HepG2 (cell line): Measurements from ENCODE around the gene ACAP3. TPM values are rescaled to one million over a fixed set of nuclear protein-coding genes. Genes with fewer than 3 reads are reported as not detected.

Source experiments
- AGO1 ChIP-seq: fragments of 200-400 bp; formaldehyde crosslinking; IDR thresholded peaks from 2 replicates; pipeline ENCODE4 v1.6.1; 2017; ENCODE audit warnings: mild to moderate bottlenecking, low read depth, low read length, moderate library complexity; ENCODE audit not compliant: poor library complexity, severe bottlenecking
- HOMEZ ChIP-seq: IDR thresholded peaks from 2 replicates; pipeline ENCODE4 v1.6.1; 2016; ENCODE audit warnings: low read depth
- JUND ChIP-seq: sonication (generic); formaldehyde crosslinking; IDR thresholded peaks from 2 replicates; pipeline ENCODE4 v1.8.0; 2022; ENCODE audit warnings: mild to moderate bottlenecking, missing genetic modification reagents
- RCOR2 ChIP-seq: IDR thresholded peaks from 2 replicates; pipeline ENCODE4 v1.6.1; 2016; ENCODE audit warnings: missing biosample characterization, missing genetic modification reagents
- RXRB ChIP-seq: IDR thresholded peaks from 2 replicates; pipeline ENCODE4 v1.6.1; 2016; ENCODE audit warnings: borderline replicate concordance, missing genetic modification reagents, missing compliant biosample characterization
- SATB2 ChIP-seq: sonication (generic); formaldehyde crosslinking; IDR thresholded peaks from 2 replicates; pipeline ENCODE4 v1.5.0; 2020; ENCODE audit warnings: missing genetic modification reagents
- SRSF1 ChIP-seq: fragments of 200-400 bp; formaldehyde crosslinking; optimal IDR thresholded peaks from 2 replicates; pipeline ENCODE3; 2017; ENCODE audit warnings: mild to moderate bottlenecking, low read depth, low read length, moderate library complexity
- STAG1 ChIP-seq: sonication (generic); formaldehyde crosslinking; IDR thresholded peaks from 2 replicates; pipeline ENCODE4 v1.4.0; 2020; ENCODE audit warnings: missing genetic modification reagents
- U2AF2 ChIP-seq: fragments of 200-400 bp; formaldehyde crosslinking; IDR thresholded peaks from 2 replicates; pipeline ENCODE4 v1.6.1; 2017; ENCODE audit warnings: low read depth, mild to moderate bottlenecking, low read length
- ZFP1 ChIP-seq: IDR thresholded peaks from 2 replicates; pipeline ENCODE4 v1.6.1; 2016
- ZKSCAN8 ChIP-seq: IDR thresholded peaks from 2 replicates; pipeline ENCODE4 v1.6.1; 2016; ENCODE audit warnings: borderline replicate concordance, missing genetic modification reagents, missing compliant biosample characterization
- ZNF710 ChIP-seq: sonication (generic); formaldehyde crosslinking; IDR thresholded peaks from 2 replicates; pipeline ENCODE4 v1.5.0; 2020; ENCODE audit warnings: mild to moderate bottlenecking, missing genetic modification reagents, borderline replicate concordance
- polyA plus RNA-seq, 8 experiments: library from polyadenylated mRNA; depleted of rRNA in 3 of 8; stranded (reverse) in 7 of 8; unstranded in 1 of 8; fragments of >200 nt; fragmentation: Illumina TruSeq in 4 of 8; extraction: Trizol in 4 of 8; gene quantifications; 2 replicates each; pipeline versions ENCODE4 v1.2.1 to v1.2.3, GENCODE V29; 2011 to 2016; ENCODE audit warnings: low read depth in 4 of 8, missing spikeins in 1 of 8, mixed read lengths in 1 of 8; ENCODE audit not compliant: insufficient read depth in 1 of 8
- total RNA-seq, 5 experiments: library from RNA; depleted of rRNA; stranded (reverse); fragments of >200 nt; fragmentation: Illumina TruSeq; extraction: Trizol; gene quantifications; 2 replicates each; pipeline ENCODE4 v1.2.3, GENCODE V29; 2016; ENCODE audit warnings: low read depth in 1 of 5
- TF ChIP-seq, protein P1 (sequence below): sonication (generic); formaldehyde crosslinking; IDR thresholded peaks from 2 replicates; pipeline ENCODE4 v1.4.0; 2020; ENCODE audit warnings: missing genetic modification reagents, borderline replicate concordance
- TF ChIP-seq, protein P2 (sequence below): sonication (generic); formaldehyde crosslinking; IDR thresholded peaks from 2 replicates; pipeline ENCODE4 v1.4.0; 2020; ENCODE audit warnings: mild to moderate bottlenecking, missing genetic modification reagents
- TF ChIP-seq, protein P3 (sequence below): sonication (generic); formaldehyde crosslinking; IDR thresholded peaks from 2 replicates; pipeline ENCODE4 v1.8.0; 2023; ENCODE audit warnings: mild to moderate bottlenecking, missing genetic modification reagents

ACAP3 gene
- total and polyA plus RNA-seq, 2 of the 13 experiments (the other 11 are each of a cell fraction or from before 2014, with no cell fraction given): 29.4 to 50.8 TPM

DNA sequence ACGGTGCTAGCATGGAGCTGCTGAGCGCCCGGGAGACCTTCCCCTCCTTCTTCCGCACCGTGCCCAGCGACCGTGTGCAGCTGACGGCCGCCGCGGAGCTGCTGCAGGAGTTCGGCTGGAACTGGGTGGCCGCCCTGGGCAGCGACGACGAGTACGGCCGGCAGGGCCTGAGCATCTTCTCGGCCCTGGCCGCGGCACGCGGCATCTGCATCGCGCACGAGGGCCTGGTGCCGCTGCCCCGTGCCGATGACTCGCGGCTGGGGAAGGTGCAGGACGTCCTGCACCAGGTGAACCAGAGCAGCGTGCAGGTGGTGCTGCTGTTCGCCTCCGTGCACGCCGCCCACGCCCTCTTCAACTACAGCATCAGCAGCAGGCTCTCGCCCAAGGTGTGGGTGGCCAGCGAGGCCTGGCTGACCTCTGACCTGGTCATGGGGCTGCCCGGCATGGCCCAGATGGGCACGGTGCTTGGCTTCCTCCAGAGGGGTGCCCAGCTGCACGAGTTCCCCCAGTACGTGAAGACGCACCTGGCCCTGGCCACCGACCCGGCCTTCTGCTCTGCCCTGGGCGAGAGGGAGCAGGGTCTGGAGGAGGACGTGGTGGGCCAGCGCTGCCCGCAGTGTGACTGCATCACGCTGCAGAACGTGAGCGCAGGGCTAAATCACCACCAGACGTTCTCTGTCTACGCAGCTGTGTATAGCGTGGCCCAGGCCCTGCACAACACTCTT lies 24.5 kb upstream of the ACAP3 start (continued):
- TF ChIP-seq, protein P1, sequence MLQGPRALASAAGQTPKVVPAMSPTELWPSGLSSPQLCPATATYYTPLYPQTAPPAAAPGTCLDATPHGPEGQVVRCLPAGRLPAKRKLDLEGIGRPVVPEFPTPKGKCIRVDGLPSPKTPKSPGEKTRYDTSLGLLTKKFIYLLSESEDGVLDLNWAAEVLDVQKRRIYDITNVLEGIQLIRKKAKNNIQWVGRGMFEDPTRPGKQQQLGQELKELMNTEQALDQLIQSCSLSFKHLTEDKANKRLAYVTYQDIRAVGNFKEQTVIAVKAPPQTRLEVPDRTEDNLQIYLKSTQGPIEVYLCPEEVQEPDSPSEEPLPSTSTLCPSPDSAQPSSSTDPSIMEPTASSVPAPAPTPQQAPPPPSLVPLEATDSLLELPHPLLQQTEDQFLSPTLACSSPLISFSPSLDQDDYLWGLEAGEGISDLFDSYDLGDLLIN (CRISPR knock-in tag): no peak
- TF ChIP-seq RCOR2 (CRISPR knock-in tag) (no peak), ZNF710 (CRISPR knock-in tag) (no peak), U2AF2 (no peak), RXRB (CRISPR knock-in tag) (no peak), AGO1 (peak; percentile 78), HOMEZ (CRISPR knock-in tag) (no peak), ZKSCAN8 (CRISPR knock-in tag) (no peak), ZFP1 (CRISPR knock-in tag) (no peak), SRSF1 (no peak), SATB2 (no peak), JUND (CRISPR knock-in tag) (no peak), STAG1 (CRISPR knock-in tag) (no peak)
- TF ChIP-seq, protein P2, sequence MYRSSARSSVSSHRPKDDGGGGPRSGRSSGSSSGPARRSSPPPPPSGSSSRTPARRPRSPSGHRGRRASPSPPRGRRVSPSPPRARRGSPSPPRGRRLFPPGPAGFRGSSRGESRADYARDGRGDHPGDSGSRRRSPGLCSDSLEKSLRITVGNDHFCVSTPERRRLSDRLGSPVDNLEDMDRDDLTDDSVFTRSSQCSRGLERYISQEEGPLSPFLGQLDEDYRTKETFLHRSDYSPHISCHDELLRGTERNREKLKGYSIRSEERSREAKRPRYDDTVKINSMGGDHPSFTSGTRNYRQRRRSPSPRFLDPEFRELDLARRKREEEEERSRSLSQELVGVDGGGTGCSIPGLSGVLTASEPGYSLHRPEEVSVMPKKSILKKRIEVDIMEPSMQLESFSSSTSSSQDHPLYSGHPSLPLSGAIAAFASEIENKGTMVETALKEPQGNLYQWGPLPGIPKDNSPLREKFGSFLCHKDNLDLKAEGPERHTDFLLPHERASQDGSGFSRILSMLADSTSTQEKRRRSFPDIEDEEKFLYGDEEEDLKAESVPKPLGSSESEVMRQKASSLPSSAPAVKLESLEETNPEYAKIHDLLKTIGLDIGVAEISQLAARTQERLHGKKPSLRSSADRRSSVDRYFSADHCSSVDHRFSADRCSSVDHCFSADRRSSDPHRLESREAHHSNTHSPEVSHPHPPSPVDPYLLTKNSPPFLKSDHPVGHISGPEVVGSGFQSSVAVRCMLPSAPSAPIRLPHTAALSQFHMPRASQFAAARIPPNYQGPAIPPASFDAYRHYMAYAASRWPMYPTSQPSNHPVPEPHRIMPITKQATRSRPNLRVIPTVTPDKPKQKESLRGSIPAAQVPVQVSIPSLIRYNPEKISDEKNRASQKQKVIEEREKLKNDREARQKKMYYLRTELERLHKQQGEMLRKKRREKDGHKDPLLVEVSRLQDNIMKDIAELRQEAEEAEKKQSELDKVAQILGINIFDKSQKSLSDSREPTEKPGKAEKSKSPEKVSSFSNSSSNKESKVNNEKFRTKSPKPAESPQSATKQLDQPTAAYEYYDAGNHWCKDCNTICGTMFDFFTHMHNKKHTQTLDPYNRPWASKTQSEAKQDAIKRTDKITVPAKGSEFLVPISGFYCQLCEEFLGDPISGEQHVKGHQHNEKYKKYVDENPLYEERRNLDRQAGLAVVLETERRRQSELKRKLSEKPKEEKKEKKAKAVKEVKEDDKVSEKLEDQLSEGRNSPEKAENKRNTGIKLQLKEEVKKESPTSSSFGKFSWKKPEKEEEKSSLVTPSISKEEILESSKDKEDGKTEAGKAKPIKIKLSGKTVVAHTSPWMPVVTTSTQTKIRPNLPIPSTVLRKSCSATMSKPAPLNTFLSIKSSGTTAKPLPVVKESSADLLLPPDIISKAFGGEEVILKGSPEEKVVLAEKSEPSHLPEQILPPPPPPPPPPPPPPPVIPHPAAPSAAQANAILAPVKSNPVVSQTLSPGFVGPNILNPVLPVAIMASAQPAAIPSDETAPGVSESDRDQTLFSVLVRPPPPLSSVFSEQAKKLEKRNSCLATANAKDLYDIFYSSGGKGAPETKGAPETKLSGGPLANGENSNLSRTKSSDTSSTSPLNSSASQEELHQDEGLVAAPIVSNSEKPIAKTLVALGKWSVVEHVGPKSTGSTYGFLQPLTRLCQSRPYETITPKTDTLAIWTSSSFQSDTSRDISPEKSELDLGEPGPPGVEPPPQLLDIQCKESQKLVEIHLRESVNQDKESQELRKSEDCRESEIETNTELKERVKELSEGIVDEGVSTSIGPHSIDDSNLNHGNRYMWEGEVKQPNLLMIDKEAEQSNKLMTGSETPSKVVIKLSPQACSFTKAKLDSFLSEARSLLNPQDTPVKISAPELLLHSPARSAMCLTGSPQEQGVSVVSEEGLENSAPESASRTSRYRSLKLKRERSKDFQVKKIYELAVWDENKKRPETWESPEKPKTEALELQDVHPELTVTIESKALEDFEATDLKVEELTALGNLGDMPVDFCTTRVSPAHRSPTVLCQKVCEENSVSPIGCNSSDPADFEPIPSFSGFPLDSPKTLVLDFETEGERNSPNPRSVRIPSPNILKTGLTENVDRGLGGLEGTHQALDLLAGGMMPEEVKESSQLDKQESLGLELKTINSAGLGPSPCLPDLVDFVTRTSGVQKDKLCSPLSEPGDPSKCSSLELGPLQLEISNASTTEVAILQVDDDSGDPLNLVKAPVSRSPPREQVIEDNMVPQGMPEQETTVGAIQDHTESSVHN (CRISPR knock-in tag): peak; percentile 79; the same call in 1 of the 2 replicates
- TF ChIP-seq, protein P3, sequence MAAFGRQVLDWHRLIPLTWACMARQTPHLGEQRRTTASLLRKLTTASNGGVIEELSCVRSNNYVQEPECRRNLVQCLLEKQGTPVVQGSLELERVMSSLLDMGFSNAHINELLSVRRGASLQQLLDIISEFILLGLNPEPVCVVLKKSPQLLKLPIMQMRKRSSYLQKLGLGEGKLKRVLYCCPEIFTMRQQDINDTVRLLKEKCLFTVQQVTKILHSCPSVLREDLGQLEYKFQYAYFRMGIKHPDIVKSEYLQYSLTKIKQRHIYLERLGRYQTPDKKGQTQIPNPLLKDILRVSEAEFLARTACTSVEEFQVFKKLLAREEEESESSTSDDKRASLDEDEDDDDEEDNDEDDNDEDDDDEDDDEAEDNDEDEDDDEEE (CRISPR knock-in tag): no peak
